Measurements from ENCODE around the gene LIME1.
A peak's percentile ranks its signal among the peaks of the same experiment; 100 is the strongest.

LIME1 gene

DNA sequence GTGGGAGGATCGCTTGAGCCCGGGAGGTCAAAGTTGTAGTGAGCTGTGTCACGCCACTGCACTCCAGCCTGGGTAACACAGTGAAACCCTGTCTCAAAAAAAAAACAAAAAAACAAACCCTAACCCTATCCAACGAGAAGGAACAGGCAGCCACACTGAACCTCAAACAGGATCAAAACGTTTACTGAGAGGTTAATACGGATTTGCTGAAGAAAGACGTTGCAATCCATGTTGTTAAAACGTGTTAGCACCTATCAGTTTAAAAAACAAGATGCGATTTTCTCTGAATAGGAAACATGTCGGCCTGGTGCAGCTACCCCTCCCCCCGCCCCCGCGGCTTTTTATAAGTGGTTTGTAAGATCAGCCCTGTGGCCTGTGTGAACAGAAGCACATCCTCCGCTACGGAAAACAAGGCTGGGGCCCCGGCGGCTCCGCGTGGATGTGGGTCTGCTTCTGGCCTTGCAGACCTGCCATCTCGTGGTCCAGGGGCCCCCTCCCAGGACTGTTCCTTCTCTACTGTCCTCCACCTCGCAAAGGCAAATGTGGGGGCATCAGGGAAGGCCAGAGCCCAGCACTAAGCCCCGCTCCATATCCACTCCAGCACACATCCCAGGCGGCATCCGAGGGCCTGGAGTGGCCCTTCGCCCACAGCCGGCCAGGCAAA, 14.5 kb downstream of the LIME1 start:
- Histone ChIP-seq H3K27ac (ENCODE audit: low read length, poor library complexity, severe bottlenecking) (no peak overlapping the region), H3K4me2 (ENCODE audit: low read length, poor library complexity, severe bottlenecking) (no peak overlapping the region), H2BK120ac (ENCODE audit: low read depth, low read length) (no peak overlapping the region), H3K23ac (ENCODE audit: low read length in 2 of 2) (no peak overlapping the region), H3K14ac (ENCODE audit: low read length in 2 of 2) (no peak overlapping the region), H2BK5ac (ENCODE audit: low read depth, low read length, poor library complexity, severe bottlenecking) (no peak overlapping the region), H2AFZ (ENCODE audit: low read depth, low read length) (no peak overlapping the region), H3K27me3 (ENCODE audit: control insufficient read depth in 1 of 2, insufficient read depth in 1 of 2, low read length in 2 of 2) (peaks cover 0 to 7% of the 10 kb centered on the region in 2 experiments), H3K9ac (ENCODE audit: low read length) (no peak overlapping the region), H2AK5ac (ENCODE audit: low read length, severe bottlenecking) (no peak overlapping the region), H3K18ac (ENCODE audit: low read depth in 1 of 2, low read length in 2 of 2) (no peak overlapping the region), H3K36me3 (ENCODE audit: control insufficient read depth in 1 of 2, insufficient read depth in 2 of 2, low read depth in 1 of 2, low read length in 2 of 2) (peaks cover 0 to 52% of the 10 kb centered on the region in 2 experiments), H4K8ac (ENCODE audit: low read length) (no peak overlapping the region), H3K4me1 (ENCODE audit: control insufficient read depth, insufficient read depth, low read depth, low read length) (no peaks in the 10 kb centered on the region), H3K9me3 (ENCODE audit: control insufficient read depth, low read length) (no peaks in the 10 kb centered on the region), H3K79me1 (replicated peaks; ENCODE audit: low read length, poor library complexity, severe bottlenecking) (peaks cover 6% of the 10 kb centered on the region), H2BK12ac (ENCODE audit: low read length in 2 of 2) (no peak overlapping the region), H3K4me3 (ENCODE audit: insufficient read depth in 1 of 2, low read depth in 1 of 2, low read length in 2 of 2) (no peak overlapping the region), H2BK15ac (ENCODE audit: low read depth, poor library complexity, severe bottlenecking) (no peak overlapping the region), H3K4ac (ENCODE audit: low read depth in 1 of 2, low read length in 2 of 2) (no peak overlapping the region), H4K91ac (ENCODE audit: low read length) (no peak overlapping the region)
- WGBS: 78% methylated on average over 25 of the region's 26 CpGs
- DNase-seq: no peak

DNA sequence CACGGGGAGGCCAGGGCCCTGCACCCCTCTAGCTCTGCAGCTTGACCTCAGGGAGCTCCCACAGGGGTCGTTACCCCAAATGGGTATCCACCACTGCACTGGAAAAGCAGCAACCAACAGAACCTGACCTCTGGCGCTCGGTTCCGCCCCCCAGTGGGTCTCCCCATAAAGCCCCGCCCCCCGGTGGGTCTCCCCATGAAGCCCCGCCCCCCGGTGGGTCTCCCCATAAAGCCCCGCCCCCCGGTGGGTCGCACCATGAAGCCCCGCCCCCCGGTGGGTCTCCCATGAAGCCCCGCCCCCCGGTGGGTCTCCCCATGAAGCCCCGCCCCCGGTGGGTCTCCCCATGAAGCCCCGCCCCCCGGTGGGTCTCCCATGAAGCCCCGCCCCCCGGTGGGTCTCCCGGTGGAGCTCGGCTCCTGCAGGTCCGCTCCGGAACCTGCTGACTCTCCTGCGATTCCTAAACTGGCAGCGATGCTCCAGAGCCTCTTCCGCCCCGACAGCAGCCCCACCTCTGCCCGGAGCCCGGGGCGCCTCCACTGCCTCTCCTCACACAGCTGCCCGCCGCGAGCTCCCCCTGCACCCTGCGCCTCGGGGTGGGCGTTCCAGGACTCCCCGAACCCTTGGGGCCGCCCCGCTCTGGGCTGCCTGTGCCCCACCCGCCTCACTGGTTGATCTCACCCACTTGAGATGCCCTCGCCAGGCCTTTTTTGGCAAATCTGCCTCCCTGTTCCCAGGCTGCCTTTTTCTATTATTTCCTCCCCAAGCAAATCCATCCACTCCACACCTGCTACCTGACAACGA, 15.2 kb downstream of the LIME1 start:
- no peak overlapping the region for H2BK12ac ChIP-seq (ENCODE audit: low read length in 2 of 2)
- no peak overlapping the region for H3K27ac ChIP-seq (ENCODE audit: low read length, poor library complexity, severe bottlenecking)
- H4K8ac ChIP-seq (ENCODE audit: low read length): no peak overlapping the region
- H3K9ac ChIP-seq (ENCODE audit: low read length): no peak overlapping the region
- H2AFZ ChIP-seq (ENCODE audit: low read depth, low read length): no peak overlapping the region
- peak overlapping the region; percentile 36 for H2BK15ac ChIP-seq (ENCODE audit: low read depth, poor library complexity, severe bottlenecking)
- H2AK5ac ChIP-seq (ENCODE audit: low read length, severe bottlenecking): no peak overlapping the region
- no peak for DNase-seq
- H2BK5ac ChIP-seq (ENCODE audit: low read depth, low read length, poor library complexity, severe bottlenecking): no peak overlapping the region
- H3K14ac ChIP-seq (ENCODE audit: low read length in 2 of 2): no peak overlapping the region
- no peak overlapping the region for H2BK120ac ChIP-seq (ENCODE audit: low read depth, low read length)
- H4K91ac ChIP-seq (ENCODE audit: low read length): no peak overlapping the region
- H3K79me1 ChIP-seq (replicated peaks; ENCODE audit: low read length, poor library complexity, severe bottlenecking): peaks cover 4% of the 10 kb centered on the region
- no peak overlapping the region for H3K18ac ChIP-seq (ENCODE audit: low read depth in 1 of 2, low read length in 2 of 2)
- H3K36me3 ChIP-seq (ENCODE audit: control insufficient read depth in 1 of 2, insufficient read depth in 2 of 2, low read depth in 1 of 2, low read length in 2 of 2): peaks cover 0 to 44% of the 10 kb centered on the region in 2 experiments
- 91% methylated on average over 31 of the region's 45 CpGs for WGBS
- H3K4ac ChIP-seq (ENCODE audit: low read depth in 1 of 2, low read length in 2 of 2): no peak overlapping the region
- H3K4me3 ChIP-seq (ENCODE audit: insufficient read depth in 1 of 2, low read depth in 1 of 2, low read length in 2 of 2): no peak overlapping the region
- no peaks in the 10 kb centered on the region for H3K4me1 ChIP-seq (ENCODE audit: control insufficient read depth, insufficient read depth, low read depth, low read length)
- H3K23ac ChIP-seq (ENCODE audit: low read length in 2 of 2): no peak overlapping the region
- H3K27me3 ChIP-seq (ENCODE audit: control insufficient read depth in 1 of 2, insufficient read depth in 1 of 2, low read length in 2 of 2): peaks cover 0 to 7% of the 10 kb centered on the region in 2 experiments
- no peak overlapping the region for H3K4me2 ChIP-seq (ENCODE audit: low read length, poor library complexity, severe bottlenecking)
- no peaks in the 10 kb centered on the region for H3K9me3 ChIP-seq (ENCODE audit: control insufficient read depth, low read length)

DNA sequence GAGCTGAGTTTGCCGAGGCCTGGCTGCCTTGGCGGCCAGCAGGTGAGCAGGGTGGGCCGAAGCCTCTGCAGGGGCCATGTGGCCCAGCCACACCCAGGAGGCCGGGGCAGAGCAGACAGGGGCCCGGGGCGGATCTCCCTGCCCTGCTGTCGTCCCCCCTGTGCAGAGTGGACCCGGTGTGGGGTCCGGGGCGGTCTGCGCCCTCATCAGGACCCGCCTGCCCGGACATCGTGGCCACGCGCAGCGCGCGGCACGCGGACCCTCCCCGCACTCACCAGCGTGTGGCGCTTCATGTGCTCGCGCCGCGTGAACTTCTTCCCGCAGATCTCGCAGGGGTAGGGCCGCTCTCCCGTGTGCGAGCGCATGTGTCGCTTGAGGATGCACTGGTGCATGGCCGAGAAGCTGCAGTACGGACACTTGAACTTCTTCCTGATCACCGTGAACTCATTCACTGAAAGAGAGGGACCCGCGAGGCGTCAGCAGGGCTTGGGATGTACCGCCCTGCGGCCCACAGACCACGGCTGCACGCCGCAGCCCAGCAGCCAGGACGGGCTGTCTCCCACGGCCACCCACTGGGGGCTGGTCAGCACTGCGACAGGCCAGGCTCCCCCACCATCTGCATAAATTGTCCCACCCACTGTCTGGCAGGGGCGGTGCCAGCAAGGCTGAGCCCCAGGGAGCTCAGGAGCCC, 16.1 kb downstream of the LIME1 start:
- H2BK120ac ChIP-seq (ENCODE audit: low read depth, low read length): no peak overlapping the region
- H3K79me1 ChIP-seq (replicated peaks; ENCODE audit: low read length, poor library complexity, severe bottlenecking): peaks cover 4% of the 10 kb centered on the region
- H3K14ac ChIP-seq (ENCODE audit: low read length in 2 of 2): no peak overlapping the region
- H3K27ac ChIP-seq (ENCODE audit: low read length, poor library complexity, severe bottlenecking): no peak overlapping the region
- H3K18ac ChIP-seq (ENCODE audit: low read depth in 1 of 2, low read length in 2 of 2): no peak overlapping the region
- no peak overlapping the region for H2BK15ac ChIP-seq (ENCODE audit: low read depth, poor library complexity, severe bottlenecking)
- peaks cover 0 to 43% of the 10 kb centered on the region in 2 experiments for H3K36me3 ChIP-seq (ENCODE audit: control insufficient read depth in 1 of 2, insufficient read depth in 2 of 2, low read depth in 1 of 2, low read length in 2 of 2)
- no peak overlapping the region for H3K23ac ChIP-seq (ENCODE audit: low read length in 2 of 2)
- no peak for DNase-seq
- H3K4me3 ChIP-seq (ENCODE audit: insufficient read depth in 1 of 2, low read depth in 1 of 2, low read length in 2 of 2): no peak overlapping the region
- H2AK5ac ChIP-seq (ENCODE audit: low read length, severe bottlenecking): no peak overlapping the region
- no peak overlapping the region for H3K9ac ChIP-seq (ENCODE audit: low read length)
- no peak overlapping the region for H3K4me2 ChIP-seq (ENCODE audit: low read length, poor library complexity, severe bottlenecking)
- H4K91ac ChIP-seq (ENCODE audit: low read length): peak overlapping the region; percentile 16
- no peaks in the 10 kb centered on the region for H3K9me3 ChIP-seq (ENCODE audit: control insufficient read depth, low read length)
- peaks cover 0 to 7% of the 10 kb centered on the region in 2 experiments for H3K27me3 ChIP-seq (ENCODE audit: control insufficient read depth in 1 of 2, insufficient read depth in 1 of 2, low read length in 2 of 2)
- WGBS: 96% methylated on average over 48 of the region's 50 CpGs
- H3K4ac ChIP-seq (ENCODE audit: low read depth in 1 of 2, low read length in 2 of 2): no peak overlapping the region
- H2AFZ ChIP-seq (ENCODE audit: low read depth, low read length): no peak overlapping the region
- no peak overlapping the region for H2BK12ac ChIP-seq (ENCODE audit: low read length in 2 of 2)
- no peak overlapping the region for H4K8ac ChIP-seq (ENCODE audit: low read length)
- H2BK5ac ChIP-seq (ENCODE audit: low read depth, low read length, poor library complexity, severe bottlenecking): no peak overlapping the region
- H3K4me1 ChIP-seq (ENCODE audit: control insufficient read depth, insufficient read depth, low read depth, low read length): no peaks in the 10 kb centered on the region

DNA sequence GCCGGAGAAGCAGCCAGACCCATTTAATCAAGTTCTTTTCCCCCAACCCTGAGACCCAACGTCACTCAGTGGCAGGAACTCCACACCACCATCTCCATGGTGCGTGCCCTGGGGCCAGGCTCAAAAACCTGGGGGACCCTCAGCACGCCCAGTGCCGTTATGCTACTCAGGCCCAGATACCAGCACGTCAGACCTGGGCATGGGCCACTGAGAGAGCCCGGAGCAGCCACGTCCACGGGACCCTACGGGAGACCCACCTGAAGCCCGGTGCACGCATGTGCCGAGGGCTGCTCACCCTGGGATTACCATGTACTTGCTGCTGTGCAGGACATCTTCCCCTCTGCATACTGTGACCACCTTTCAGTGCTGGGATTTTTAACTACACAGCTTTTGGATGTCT, 16.9 kb downstream of the LIME1 start:
- Histone ChIP-seq H2BK15ac (ENCODE audit: low read depth, poor library complexity, severe bottlenecking) (no peak overlapping the region), H3K14ac (ENCODE audit: low read length in 2 of 2) (no peak overlapping the region), H3K9ac (ENCODE audit: low read length) (no peak overlapping the region), H3K18ac (ENCODE audit: low read depth in 1 of 2, low read length in 2 of 2) (no peak overlapping the region), H3K4ac (ENCODE audit: low read depth in 1 of 2, low read length in 2 of 2) (no peak overlapping the region), H3K9me3 (ENCODE audit: control insufficient read depth, low read length) (no peaks in the 10 kb centered on the region), H4K8ac (ENCODE audit: low read length) (no peak overlapping the region), H2AFZ (ENCODE audit: low read depth, low read length) (no peak overlapping the region), H2BK120ac (ENCODE audit: low read depth, low read length) (no peak overlapping the region), H3K36me3 (ENCODE audit: control insufficient read depth in 1 of 2, insufficient read depth in 2 of 2, low read depth in 1 of 2, low read length in 2 of 2) (peaks cover 0 to 42% of the 10 kb centered on the region in 2 experiments), H3K4me1 (ENCODE audit: control insufficient read depth, insufficient read depth, low read depth, low read length) (no peaks in the 10 kb centered on the region), H3K23ac (ENCODE audit: low read length in 2 of 2) (no peak overlapping the region), H3K4me3 (ENCODE audit: insufficient read depth in 1 of 2, low read depth in 1 of 2, low read length in 2 of 2) (no peak overlapping the region), H3K27me3 (ENCODE audit: control insufficient read depth in 1 of 2, insufficient read depth in 1 of 2, low read length in 2 of 2) (peaks cover 0 to 7% of the 10 kb centered on the region in 2 experiments), H4K91ac (ENCODE audit: low read length) (no peak overlapping the region), H2BK12ac (ENCODE audit: low read length in 2 of 2) (no peak overlapping the region), H3K4me2 (ENCODE audit: low read length, poor library complexity, severe bottlenecking) (no peak overlapping the region), H2BK5ac (ENCODE audit: low read depth, low read length, poor library complexity, severe bottlenecking) (no peak overlapping the region), H3K79me1 (replicated peaks; ENCODE audit: low read length, poor library complexity, severe bottlenecking) (peaks cover 4% of the 10 kb centered on the region), H2AK5ac (ENCODE audit: low read length, severe bottlenecking) (no peak overlapping the region), H3K27ac (ENCODE audit: low read length, poor library complexity, severe bottlenecking) (no peak overlapping the region)
- WGBS: 96% methylated on average over 13 of the region's 13 CpGs
- DNase-seq: no peak

Data from mesenchymal stem cell (in vitro differentiated cells and primary cell).